ENCODE results near the gene TLX1. TPM values are rescaled to one million over a fixed set of nuclear protein-coding genes. Genes with fewer than 3 reads are reported as not detected.
A peak's percentile ranks its signal among the peaks of the same experiment; 100 is the strongest.

Gene TLX1
- total RNA-seq, 1 donor, result not detected

GRCh38 chr10:101121654-101122031, 9.5 kb upstream of the TLX1 start:
- peaks cover 6% of the 10 kb centered on the region for H3K4me1 ChIP-seq (ENCODE audit: insufficient read depth, low read length)
- H3K79me2 ChIP-seq (ENCODE audit: insufficient read depth, low read length), result no peaks in the 10 kb centered on the region
- TF ChIP-seq CTCF (IDR thresholded peaks at IDR 0.05; ENCODE audit: extremely low read depth, low read depth, low read length), result no peak
- H2AFZ ChIP-seq (ENCODE audit: low read length), result no peak overlapping the region
- H3K27me3 ChIP-seq (ENCODE audit: insufficient read depth, low read length), result peaks cover 96% of the 10 kb centered on the region
- peak overlapping the region; percentile 71 for H3K4me3 ChIP-seq (ENCODE audit: insufficient read depth, low read length)
- peak; percentile 76 for DNase-seq (ENCODE audit: insufficient read length, low spot score, missing footprints)
- peak overlapping the region; percentile 89 for H3K4me2 ChIP-seq (ENCODE audit: insufficient read depth, low read length)
- peaks cover 4% of the 10 kb centered on the region for H4K20me1 ChIP-seq (ENCODE audit: insufficient read depth, low read length)
- H3K27ac ChIP-seq (ENCODE audit: low read depth, low read length), result no peak overlapping the region
- H3K9me3 ChIP-seq (ENCODE audit: low read depth, low read length), result no peaks in the 10 kb centered on the region
- no peaks in the 10 kb centered on the region for H3K36me3 ChIP-seq (ENCODE audit: insufficient read depth, low read length)

GRCh38 chr10:101122270-101123084, 8.6 kb upstream of the TLX1 start:
- Histone ChIP-seq H3K4me2 (ENCODE audit: insufficient read depth, low read length) (no peak overlapping the region), H3K36me3 (ENCODE audit: insufficient read depth, low read length) (no peaks in the 10 kb centered on the region), H3K27ac (ENCODE audit: low read depth, low read length) (no peak overlapping the region), H2AFZ (ENCODE audit: low read length) (no peak overlapping the region), H4K20me1 (ENCODE audit: insufficient read depth, low read length) (peaks cover 4% of the 10 kb centered on the region), H3K27me3 (ENCODE audit: insufficient read depth, low read length) (peaks cover 99% of the 10 kb centered on the region), H3K4me3 (ENCODE audit: insufficient read depth, low read length) (no peak overlapping the region), H3K79me2 (ENCODE audit: insufficient read depth, low read length) (no peaks in the 10 kb centered on the region), H3K4me1 (ENCODE audit: insufficient read depth, low read length) (peaks cover 6% of the 10 kb centered on the region), H3K9me3 (ENCODE audit: low read depth, low read length) (no peaks in the 10 kb centered on the region)
- DNase-seq (ENCODE audit: insufficient read length, low spot score, missing footprints), result peak; percentile 62
- TF ChIP-seq CTCF (IDR thresholded peaks at IDR 0.05; ENCODE audit: extremely low read depth, low read depth, low read length), result no peak

GRCh38 chr10:101123085-101123814, 7.8 kb upstream of the TLX1 start:
- H3K9me3 ChIP-seq (ENCODE audit: low read depth, low read length), result no peaks in the 10 kb centered on the region
- no peak overlapping the region for H3K4me2 ChIP-seq (ENCODE audit: insufficient read depth, low read length)
- no peak for TF ChIP-seq CTCF (IDR thresholded peaks at IDR 0.05; ENCODE audit: extremely low read depth, low read depth, low read length)
- H4K20me1 ChIP-seq (ENCODE audit: insufficient read depth, low read length), result peaks cover 4% of the 10 kb centered on the region
- no peak overlapping the region for H2AFZ ChIP-seq (ENCODE audit: low read length)
- no peak overlapping the region for H3K27ac ChIP-seq (ENCODE audit: low read depth, low read length)
- no peaks in the 10 kb centered on the region for H3K79me2 ChIP-seq (ENCODE audit: insufficient read depth, low read length)
- peak; percentile 68 for DNase-seq (ENCODE audit: insufficient read length, low spot score, missing footprints)
- H3K36me3 ChIP-seq (ENCODE audit: insufficient read depth, low read length), result no peaks in the 10 kb centered on the region
- no peak overlapping the region for H3K4me3 ChIP-seq (ENCODE audit: insufficient read depth, low read length)
- peaks cover 99% of the 10 kb centered on the region for H3K27me3 ChIP-seq (ENCODE audit: insufficient read depth, low read length)
- H3K4me1 ChIP-seq (ENCODE audit: insufficient read depth, low read length), result peaks cover 6% of the 10 kb centered on the region
